ENCODE results near the gene MSANTD2.

MSANTD2 gene

DNA sequence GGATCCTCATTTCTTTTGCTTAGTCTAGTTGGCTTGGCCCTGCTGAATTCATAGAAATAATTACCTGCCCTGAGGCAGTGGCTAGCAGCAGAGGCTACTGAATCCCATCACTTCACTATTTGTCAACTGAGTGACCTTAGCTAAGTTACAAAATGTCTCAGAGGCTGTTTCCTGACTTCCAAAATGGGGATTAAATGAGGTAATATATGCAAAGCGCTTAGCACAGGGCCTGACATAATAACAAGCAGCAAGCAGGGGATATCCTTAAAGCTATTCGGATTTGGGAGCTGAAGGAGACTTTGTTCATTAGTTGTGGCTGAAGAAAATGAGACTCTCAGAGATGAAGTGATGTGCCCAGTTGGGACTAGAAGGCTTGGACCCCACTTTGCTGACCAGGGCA, 57.7 kb downstream of the MSANTD2 start:
- no peak for TF ChIP-seq SNAI2 (CRISPR knock-in tag; IDR thresholded peaks at IDR 0.05)
- TF ChIP-seq, protein P1, sequence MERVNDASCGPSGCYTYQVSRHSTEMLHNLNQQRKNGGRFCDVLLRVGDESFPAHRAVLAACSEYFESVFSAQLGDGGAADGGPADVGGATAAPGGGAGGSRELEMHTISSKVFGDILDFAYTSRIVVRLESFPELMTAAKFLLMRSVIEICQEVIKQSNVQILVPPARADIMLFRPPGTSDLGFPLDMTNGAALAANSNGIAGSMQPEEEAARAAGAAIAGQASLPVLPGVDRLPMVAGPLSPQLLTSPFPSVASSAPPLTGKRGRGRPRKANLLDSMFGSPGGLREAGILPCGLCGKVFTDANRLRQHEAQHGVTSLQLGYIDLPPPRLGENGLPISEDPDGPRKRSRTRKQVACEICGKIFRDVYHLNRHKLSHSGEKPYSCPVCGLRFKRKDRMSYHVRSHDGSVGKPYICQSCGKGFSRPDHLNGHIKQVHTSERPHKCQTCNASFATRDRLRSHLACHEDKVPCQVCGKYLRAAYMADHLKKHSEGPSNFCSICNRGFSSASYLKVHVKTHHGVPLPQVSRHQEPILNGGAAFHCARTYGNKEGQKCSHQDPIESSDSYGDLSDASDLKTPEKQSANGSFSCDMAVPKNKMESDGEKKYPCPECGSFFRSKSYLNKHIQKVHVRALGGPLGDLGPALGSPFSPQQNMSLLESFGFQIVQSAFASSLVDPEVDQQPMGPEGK (CRISPR knock-in tag; IDR thresholded peaks at IDR 0.05; ENCODE audit: borderline replicate concordance): no peak
- TF ChIP-seq, protein P2, sequence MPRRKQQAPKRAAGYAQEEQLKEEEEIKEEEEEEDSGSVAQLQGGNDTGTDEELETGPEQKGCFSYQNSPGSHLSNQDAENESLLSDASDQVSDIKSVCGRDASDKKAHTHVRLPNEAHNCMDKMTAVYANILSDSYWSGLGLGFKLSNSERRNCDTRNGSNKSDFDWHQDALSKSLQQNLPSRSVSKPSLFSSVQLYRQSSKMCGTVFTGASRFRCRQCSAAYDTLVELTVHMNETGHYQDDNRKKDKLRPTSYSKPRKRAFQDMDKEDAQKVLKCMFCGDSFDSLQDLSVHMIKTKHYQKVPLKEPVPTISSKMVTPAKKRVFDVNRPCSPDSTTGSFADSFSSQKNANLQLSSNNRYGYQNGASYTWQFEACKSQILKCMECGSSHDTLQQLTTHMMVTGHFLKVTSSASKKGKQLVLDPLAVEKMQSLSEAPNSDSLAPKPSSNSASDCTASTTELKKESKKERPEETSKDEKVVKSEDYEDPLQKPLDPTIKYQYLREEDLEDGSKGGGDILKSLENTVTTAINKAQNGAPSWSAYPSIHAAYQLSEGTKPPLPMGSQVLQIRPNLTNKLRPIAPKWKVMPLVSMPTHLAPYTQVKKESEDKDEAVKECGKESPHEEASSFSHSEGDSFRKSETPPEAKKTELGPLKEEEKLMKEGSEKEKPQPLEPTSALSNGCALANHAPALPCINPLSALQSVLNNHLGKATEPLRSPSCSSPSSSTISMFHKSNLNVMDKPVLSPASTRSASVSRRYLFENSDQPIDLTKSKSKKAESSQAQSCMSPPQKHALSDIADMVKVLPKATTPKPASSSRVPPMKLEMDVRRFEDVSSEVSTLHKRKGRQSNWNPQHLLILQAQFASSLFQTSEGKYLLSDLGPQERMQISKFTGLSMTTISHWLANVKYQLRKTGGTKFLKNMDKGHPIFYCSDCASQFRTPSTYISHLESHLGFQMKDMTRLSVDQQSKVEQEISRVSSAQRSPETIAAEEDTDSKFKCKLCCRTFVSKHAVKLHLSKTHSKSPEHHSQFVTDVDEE (CRISPR knock-in tag; IDR thresholded peaks at IDR 0.05): no peak
- no peak for ATAC-seq

GRCh38 chr11:124740277-124740882, 59.8 kb downstream of the MSANTD2 start:
- TF ChIP-seq, protein P2 (CRISPR knock-in tag; IDR thresholded peaks at IDR 0.05): peak; percentile 21; the same call in 1 of the 2 replicates
- TF ChIP-seq, protein P1 (CRISPR knock-in tag; IDR thresholded peaks at IDR 0.05; ENCODE audit: borderline replicate concordance): peak; percentile 32; the same call in 1 of the 2 replicates
- no peak for TF ChIP-seq ARNTL (CRISPR knock-in tag; IDR thresholded peaks at IDR 0.05; ENCODE audit: borderline replicate concordance, low read depth)
- peak; percentile 57 for ATAC-seq

- ATAC-seq: peak; percentile 99
- TF ChIP-seq ZFP3 (CRISPR knock-in tag; IDR thresholded peaks at IDR 0.05) (no peak), TOX (CRISPR knock-in tag; IDR thresholded peaks at IDR 0.05; ENCODE audit: borderline replicate concordance) (no peak)
Measured at GRCh38 chr11:124739479-124740276, 60.5 kb downstream of the MSANTD2 start, which contains the start of gene NRGN. Gene NRGN (plus strand): TSS chr11:124739942. CDS start chr11:124740085, 143 bp downstream.

DNA sequence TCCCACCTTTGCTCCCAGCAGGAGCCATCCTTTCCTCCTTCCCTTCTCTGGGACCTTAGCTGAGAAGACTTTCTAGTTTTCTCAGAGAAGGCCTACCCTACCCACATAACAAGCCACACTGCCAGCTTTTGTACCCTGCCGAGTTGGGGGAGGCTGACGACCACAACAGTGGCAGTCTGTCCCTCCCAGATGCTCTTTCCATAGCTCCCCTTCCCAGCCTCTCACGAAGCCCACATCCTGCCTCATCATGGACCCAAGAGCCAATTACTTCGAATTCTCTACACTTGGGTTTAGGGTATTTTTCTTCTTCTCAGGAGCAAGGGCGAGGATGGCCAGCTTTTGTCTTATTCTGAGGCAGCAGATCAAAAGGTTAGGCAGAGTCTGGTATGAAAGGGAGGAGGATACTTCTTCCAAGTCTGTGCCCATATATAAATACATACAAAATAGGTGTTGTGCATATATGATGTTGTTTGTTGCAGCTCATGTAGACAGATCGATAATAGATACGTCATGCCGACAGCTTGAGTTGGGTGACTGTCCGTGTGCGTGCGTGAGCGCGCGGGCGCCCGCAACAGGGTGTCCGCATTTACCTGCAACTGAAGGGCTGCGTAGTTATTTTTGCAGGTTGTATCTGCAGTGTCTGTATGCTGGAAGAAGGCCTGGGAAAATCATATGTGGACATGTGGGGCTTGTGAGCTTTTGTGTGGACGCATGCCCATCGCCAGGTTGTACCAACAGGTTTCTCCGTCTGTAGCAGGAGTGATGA, 61.3 kb downstream of the MSANTD2 start:
- no peak for ATAC-seq
- TF ChIP-seq ZFP3 (CRISPR knock-in tag; IDR thresholded peaks at IDR 0.05) (no peak), PPARA (CRISPR knock-in tag; IDR thresholded peaks at IDR 0.05; ENCODE audit: borderline replicate concordance) (no peak), GLIS3 (CRISPR knock-in tag; IDR thresholded peaks at IDR 0.05) (no peak), ZNF8 (CRISPR knock-in tag; IDR thresholded peaks at IDR 0.05) (no peak)

DNA sequence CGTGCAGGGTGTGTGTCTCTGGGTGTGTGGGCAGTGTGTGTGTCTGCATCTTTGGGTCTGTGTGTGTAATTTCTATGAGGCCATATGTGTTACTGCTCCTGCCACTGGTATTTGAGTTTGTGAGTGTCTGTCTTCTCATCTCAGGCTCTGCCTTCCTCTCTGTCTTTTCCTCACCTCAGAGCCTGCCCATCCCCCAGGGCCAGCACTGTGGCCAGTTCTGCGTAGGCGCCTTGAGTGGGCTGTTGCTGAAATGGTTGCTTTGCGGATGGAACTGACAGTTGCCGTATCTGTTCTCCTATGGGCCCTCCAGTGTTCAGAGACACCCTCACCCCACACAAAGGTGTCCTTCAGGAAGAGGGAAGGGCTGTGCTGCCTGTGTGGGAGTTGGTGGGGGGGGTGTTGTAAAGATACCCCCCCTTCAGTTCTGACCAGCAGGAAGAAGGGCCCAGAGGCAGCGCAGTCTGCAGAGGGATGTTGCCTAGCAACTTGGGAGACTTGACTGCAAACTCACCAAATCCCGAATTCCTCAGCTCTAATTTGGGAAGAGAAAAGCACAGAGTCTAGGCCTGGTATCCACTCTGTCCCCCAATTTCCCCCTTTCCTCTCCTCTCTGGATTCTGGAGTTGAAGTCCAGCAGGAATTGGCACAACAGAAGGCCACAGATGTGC, 62.4 kb downstream of the MSANTD2 start:
- ATAC-seq: no peak
- TF ChIP-seq ARNTL (CRISPR knock-in tag; IDR thresholded peaks at IDR 0.05; ENCODE audit: borderline replicate concordance, low read depth) (no peak), TOX (CRISPR knock-in tag; IDR thresholded peaks at IDR 0.05; ENCODE audit: borderline replicate concordance) (no peak), ZFP30 (CRISPR knock-in tag; IDR thresholded peaks at IDR 0.05) (no peak), ZFP3 (CRISPR knock-in tag; IDR thresholded peaks at IDR 0.05) (no peak), ESRRG (CRISPR knock-in tag; IDR thresholded peaks at IDR 0.05) (no peak), OSR1 (CRISPR knock-in tag; IDR thresholded peaks at IDR 0.05) (no peak), ZNF8 (CRISPR knock-in tag; IDR thresholded peaks at IDR 0.05) (no peak), TCF4 (CRISPR knock-in tag; IDR thresholded peaks at IDR 0.05; ENCODE audit: borderline replicate concordance) (no peak), GLIS3 (CRISPR knock-in tag; IDR thresholded peaks at IDR 0.05) (no peak)
- TF ChIP-seq, protein P2 (CRISPR knock-in tag; IDR thresholded peaks at IDR 0.05): no peak
- TF ChIP-seq, protein P1 (CRISPR knock-in tag; IDR thresholded peaks at IDR 0.05; ENCODE audit: borderline replicate concordance): no peak

All from SK-N-SH treated with all-trans-retinoic acid at 6 μM for 48 hours (cell line).